GM18870 (cell line): Measurements from ENCODE around the gene SLC10A2.
A peak's percentile ranks its signal among the peaks of the same experiment; 100 is the strongest.
"Not testable (repeated sequence)": the region's sequence is repeated elsewhere in the genome, so short reads cannot be mapped to it uniquely, and the experiment has no call there.

ENCODE experiments used
- ATAC-seq: cut with Tn5 transposase; IDR thresholded peaks from one replicate; pipeline ENCODE4 v1.9.1; 2021; ENCODE audit warnings: moderate library complexity; ENCODE audit not compliant: unreplicated experiment

SLC10A2 gene, protein sequence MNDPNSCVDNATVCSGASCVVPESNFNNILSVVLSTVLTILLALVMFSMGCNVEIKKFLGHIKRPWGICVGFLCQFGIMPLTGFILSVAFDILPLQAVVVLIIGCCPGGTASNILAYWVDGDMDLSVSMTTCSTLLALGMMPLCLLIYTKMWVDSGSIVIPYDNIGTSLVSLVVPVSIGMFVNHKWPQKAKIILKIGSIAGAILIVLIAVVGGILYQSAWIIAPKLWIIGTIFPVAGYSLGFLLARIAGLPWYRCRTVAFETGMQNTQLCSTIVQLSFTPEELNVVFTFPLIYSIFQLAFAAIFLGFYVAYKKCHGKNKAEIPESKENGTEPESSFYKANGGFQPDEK

DNA sequence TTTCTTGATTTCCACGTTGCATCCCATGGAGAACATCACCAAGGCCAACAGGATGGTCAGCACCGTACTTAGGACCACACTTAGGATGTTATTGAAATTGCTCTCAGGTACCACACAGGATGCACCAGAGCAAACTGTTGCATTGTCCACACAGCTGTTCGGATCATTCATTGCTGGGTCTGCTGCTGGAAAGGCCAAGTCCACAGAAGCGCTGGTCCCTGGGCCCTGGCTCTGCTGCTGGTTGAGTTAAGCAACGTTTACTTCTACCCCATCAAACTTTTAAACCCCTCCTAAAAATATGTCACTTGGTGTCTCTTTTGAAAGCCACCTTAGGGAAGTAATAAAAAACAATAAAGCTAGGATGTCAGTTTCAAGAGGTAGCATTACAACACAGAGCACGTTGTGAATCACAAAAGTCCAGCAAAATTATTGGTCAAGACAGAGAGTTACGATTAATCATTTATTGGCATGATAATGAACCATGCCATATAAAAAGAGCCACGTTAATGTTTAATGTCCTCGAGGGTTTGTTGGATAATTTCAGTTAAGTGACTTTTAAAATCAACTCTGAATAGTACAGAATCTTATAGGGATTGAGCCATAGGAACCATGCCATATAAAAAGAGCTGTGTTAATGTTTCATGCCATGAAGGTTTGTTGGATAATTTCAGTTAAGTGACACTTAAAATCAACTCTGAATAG is at the start of gene SLC10A2:
SLC10A2 (minus strand) TSS at position 339 of the 702 bp plus-strand sequence; CDS start at position 171, 168 bp downstream.
- no peak for ATAC-seq

DNA sequence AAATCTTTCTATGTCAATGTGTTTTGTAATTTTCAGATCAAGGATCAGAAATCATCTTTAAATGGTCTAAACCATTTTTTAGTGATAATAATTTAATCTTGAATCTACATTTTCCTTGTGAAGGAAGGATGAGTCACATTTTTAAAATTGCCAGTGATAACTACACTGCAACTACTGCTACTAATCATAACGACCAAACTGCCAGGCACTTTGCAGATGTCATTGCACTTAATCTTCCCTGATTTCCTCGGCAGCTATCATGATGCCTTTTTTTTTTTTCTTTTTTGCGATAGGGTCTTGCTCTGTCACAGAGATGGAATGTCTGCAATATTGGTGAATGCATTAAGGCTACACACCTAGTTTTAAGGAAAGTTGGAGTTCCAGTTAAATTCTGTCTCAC is 41.4 kb upstream of the SLC10A2 start:
- ATAC-seq: no peak

DNA sequence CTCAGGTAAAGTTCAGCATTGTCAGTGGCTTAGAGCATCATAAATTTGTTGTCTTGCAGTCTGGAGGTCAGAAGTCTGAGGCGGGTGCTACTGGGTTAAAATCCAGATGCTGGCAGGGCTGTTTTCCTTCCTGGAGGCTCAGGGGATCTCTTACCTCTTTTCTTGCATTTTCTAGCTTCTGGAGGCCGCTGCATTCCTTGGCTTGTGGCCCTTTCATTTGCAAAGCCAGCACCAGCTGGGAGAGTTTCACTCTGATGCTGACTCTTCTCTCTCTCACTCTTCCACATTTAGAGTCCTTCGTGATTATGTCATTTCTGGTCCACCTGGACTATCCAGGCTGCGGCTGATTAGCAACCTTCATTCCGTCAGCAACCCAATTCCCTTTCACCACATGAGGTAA is 38.1 kb upstream of the SLC10A2 start:
- no peak for ATAC-seq

DNA sequence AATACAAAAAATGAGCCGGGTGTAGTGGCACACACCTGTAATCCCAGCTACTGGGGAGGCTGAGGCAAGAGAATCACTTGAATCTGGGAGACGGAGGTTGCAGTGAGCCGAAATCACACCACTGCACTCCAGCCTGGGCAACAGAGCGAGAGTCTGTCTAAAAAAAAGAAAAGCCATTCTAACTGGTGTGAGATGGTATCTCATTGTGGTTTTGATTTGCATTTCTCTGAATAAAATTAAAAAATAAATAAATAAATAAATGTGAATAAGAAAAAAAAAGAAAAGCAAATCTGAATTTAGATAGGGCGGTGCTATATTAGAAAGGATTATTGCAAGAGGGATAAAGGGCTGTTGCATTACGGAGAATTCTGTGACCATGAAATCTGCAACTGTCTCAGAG is 37.2 kb upstream of the SLC10A2 start:
- not testable (repeated sequence) for ATAC-seq

DNA sequence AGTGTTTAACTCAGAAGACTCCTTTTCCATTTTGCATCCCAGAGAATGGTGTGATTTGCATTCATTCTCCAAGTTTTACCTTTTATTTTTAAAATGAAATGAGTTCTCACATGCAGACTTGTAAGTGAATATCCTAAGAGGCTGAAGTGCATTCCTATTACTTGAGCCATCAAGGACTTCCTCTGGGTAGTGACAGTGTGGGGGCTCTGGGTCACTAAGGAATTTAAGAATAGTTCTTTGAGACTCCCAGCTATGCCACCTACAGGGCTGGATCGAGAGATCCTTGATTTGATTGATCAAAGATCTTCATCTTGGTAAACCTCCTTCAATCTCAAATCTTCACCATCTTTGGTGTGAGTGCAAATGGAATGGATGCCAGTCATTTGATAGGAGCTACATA is 36.3 kb upstream of the SLC10A2 start:
- no peak for ATAC-seq

DNA sequence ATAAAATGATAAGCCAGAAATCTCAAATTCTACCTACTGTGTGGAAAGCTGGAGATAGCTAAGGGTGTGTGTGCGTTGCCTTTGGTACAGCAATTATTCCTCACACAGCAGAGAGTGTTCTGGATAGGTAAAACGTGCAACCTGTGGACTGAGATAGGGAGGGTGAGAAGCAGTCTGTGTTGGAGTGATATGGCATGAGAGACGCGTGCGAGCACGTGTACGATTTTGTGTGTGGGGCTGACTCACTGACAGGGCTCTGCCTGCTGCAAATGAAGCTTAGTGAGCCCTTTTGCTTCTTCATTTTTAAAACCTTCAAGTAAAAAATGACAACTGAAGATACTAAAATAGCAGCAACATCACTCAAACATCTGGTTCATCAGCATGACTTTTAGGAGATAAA is 35.7 kb upstream of the SLC10A2 start:
- no peak for ATAC-seq

DNA sequence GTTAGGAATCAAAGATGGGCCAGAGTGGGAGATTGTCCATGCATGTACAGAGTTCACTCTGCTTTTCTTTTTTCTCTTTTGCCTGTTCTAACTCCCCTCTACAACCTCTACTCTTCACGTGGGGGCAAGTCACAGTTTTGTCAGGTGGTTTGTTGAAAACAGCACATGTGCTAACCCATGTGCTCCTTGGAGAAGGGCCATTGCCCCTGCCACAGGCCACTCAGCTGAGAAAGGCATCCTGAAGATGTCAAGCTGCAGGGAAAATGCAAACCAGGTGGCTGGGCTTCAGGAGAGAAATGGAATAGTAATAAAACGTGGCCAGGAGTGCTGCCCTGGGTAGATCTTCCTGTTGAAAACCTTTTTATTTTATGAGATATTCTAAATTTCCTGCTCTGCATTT is 35.3 kb upstream of the SLC10A2 start:
- no peak for ATAC-seq

DNA sequence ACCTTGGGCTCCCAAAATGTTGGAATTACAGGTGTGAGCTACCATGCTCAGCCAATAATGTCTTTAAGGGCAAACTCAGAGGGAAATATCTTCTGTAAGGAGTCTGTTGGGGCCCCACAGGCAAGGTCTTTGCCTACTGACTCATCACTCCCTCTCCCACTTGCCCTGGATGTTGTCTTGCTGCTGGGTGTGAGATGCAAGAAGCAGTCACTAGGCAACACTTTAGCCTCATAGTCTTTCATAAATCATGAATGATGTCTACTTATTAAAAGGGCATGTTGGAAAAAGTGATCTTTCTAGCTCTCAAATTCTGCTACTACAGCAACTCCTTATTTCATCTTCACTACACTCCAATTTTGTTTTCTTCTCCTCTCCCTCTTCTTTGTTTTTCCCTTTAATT is 34.6 kb upstream of the SLC10A2 start:
- ATAC-seq: no peak

DNA sequence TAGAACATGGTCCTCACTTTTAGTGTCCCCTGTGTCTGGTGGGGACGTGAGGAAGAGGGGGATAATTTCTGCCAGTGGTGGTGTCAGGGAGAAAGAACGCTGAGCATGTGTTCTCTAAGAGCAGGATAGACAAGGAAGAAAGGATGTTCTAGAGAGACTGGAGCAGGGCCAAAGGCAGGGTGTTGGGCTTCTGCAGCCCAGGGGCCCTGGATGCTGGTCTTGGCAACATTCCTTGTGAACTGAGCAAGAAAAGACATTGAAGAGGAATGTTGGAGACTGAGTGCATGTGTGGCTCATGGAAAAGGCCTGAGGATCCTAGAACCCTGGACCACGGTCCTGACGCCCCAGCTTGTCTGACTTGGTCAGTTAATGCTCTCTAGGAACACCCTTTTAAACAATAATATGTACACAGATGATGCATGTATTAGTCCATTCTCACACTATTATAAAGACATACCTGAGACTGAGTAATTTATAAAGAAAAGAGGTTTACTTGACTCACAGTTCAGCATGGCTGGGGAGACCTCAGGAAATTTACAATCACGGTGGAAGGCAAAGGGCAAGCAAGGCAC is 33.6 kb upstream of the SLC10A2 start:
- no peak for ATAC-seq

DNA sequence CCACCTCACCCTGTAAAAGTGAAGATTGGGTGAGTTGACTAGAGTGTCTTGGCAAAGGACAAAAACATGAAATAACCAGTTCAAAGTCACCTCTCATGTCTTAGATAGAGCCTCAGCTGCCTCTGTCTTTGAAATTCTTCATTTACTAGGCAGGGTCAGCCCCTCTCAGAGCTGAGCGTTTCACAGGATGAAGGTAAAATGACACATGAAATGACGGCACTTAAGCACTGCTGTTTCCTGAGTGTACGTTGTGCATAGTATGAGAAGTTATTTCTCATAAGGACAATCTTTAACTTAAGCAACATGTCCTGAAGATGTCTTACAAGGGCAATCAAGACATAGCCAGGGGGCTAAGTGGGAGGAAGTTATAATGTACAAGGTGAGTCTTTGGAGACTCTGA is 32.3 kb upstream of the SLC10A2 start:
- no peak for ATAC-seq

DNA sequence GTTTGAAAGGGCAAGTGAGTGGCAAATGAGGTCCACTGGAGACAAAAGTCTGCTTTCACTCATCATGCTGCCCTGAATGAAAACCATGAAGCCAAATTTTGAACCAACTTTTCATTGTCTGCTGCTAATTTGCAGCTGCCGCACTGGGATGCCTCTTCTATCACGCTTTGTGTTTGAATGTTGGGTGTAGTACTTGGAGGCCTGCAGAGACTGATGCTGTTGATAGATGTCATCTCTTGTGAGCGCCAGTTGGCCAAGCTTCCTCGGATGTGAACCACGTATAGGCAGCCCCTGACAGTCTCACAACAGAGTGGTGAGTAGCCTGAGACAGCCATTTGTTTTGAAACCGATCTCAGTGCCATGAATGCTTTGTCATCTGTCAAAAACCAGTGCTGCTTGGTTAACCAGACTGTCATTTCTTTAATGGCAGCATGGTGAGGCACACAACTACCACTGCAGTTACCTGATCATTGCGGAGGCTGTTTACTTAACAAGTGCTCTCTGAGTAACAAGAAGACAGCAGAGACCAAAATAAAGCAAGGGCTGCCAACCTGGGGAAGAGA is 31.2 kb upstream of the SLC10A2 start:
- ATAC-seq: no peak

DNA sequence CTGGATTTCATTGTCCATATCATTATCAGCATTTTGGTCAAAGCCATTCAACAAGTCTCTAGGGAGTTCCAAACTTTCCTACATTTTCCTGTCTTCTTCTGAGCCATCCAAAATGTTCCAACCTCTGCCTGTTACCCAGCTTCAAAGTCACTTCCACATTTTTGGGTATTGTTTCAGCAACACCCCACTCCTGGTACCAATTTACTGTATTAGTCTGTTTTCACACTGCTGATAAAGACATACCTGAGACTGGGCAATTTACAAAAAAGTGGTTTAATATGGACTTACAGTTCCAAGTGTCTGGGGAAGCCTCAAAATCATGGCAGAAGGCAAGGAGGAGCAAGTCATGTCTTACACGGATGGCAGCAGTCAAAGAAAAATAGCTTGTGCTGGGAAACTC is 27.4 kb upstream of the SLC10A2 start:
- not testable (repeated sequence) for ATAC-seq

DNA sequence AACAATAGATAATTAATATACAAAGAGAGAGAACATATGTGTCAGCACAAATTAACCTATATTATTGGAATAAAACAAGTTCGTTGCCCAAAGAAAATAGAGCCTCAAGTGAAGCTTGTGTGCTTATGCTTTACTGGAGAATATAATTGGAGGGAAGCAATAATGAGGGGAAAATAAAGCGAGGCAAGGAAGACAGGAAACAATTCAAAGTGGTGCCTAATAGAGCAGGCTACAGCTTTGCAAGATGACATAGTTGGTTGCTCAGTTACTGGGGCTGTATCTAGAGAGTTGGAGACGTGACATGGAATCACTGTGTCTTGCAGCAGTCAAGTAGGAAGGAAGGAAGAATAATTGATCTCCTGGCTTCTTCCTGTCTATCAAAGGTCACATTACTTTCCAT is 21.1 kb upstream of the SLC10A2 start:
- no peak for ATAC-seq

DNA sequence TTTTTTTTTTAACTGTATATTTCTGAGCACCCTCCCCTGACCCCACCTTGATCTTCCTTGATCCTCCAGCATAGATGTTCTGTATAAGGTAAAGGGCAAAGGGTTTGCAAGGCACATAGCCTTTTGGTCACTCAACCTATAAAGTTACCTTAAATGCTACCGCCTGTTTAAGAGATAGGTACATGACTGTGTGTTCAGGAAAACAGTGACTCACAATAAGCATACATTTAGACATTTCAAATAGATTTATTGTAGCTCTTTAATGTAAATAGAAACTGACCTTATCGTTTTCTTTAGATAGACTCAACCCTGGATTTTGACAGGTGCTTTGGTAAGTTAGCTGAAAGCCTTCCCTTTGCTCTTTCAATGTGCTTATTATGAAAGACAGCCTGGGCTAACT is 15.2 kb upstream of the SLC10A2 start:
- no peak for ATAC-seq

DNA sequence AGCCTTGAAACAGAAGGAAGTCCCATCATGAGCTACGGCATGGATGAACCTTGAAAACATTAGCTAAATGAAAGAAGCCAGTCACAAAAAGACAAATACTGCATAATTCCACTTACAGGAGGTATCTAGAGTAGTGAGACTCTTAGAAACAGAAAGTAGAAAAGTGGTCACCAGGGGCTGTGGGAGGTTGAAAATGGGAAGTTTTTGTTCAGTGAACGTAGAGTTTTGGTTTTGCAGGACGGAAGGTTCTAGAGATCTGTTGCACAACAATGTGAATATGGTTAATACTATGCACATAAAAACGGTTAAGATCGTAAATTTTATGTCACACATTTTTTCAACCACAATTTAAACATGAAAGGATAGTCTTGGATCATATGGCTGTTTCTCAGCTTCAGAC is 11.9 kb upstream of the SLC10A2 start:
- ATAC-seq: peak; percentile 98

DNA sequence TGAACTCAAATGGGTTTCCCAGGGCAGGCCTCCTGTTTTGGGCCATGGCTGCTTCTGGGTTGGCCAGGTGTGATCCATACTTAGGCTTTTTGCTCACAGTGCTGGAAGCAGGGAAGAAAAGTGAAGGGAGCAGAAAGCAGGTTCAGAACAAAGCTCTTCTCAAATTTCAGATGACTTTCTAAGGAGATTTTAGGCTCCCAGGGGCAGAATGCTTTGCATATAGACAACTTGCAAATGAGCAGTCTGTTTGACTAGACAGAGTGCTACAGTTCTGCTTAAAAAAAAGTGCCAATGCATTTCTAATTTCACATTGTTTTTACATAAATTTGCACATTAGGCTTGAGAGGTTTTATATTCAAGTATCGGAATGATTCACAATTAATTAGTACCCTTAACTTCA is 2.6 kb upstream of the SLC10A2 start:
- no peak for ATAC-seq

DNA sequence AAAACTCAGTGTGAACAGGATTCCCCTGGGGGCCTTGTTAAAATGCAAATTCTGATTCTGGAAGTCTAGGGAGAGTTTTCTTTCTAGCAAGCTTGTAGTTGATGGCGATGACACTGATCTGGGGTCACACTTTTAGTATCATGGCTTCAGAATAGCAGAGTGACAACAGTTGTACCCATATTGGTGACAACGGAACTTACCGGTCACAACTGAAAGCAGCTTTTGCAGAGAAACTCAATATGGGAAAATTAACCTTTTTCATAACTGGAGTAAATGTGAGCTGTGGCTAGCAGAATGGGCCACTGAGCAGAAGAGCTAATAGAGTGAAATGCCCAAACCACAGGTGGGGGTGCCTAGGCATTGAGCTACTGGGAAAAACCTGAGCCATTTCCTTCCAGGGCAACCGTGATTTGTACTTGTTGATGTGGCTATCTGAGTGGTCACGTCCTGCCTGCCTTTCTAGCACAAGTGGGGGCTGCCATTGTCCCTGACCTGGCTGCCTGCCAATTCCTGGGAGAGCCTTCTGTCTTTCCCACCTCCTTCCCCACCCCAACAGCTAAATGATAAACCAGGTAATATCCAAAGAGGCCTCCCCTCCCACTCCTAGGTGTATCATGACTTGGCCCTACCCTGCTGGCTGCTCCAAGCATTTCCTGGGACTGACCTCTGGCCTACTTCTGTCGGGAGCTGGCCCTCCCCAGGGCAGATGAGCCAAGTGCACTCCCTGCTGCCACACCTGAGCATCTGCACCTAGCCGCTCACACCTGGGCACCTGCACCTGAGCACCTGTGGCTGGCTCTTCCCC is 1.7 kb upstream of the SLC10A2 start:
- peak; percentile 74 for ATAC-seq

DNA sequence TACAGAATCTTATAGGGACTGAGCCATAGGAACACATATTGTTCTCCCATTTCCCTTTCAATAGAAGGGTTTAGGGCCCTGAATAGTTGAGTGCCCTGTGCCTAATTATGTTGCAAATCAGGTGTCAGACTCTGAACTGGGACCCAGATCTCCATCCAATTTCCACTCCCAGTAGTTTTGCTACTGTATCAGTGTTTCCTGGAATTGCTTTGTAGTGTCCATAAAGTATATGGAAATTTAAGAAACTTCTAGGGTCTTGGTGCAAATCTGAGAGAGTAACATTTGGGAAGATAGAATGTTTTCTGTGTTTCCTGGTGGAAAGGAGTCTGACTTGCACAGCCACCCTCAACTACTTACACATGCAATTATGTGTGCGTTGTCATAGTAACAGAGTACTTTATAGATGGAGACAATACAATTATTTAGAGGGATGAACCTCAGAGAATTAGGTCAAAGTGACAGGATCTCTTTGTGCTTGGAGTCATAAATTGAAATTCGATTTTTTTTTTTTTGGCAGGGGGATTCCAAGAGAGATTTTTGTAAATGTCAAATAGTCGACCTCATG is 646 bp upstream of the SLC10A2 start:
- ATAC-seq: no peak

DNA sequence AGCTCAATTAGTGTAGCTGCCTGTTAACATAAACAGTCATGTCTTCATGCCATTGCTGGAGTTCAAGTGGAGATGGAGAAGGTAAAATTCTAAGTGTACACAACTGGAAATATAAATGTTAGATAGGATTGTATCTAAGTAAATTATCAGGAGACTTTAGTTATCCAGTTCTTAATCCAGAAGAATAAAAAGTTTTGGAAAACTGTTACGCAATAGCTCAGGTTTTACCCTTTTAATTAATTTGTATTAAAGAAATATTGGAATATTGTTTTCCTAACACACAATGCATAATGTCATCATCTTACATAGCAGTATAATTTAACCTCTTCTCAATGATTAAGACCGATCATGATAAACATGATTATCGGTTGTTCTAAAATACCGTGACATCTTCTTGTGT is 2.8 kb downstream of the SLC10A2 start:
- ATAC-seq: no peak

DNA sequence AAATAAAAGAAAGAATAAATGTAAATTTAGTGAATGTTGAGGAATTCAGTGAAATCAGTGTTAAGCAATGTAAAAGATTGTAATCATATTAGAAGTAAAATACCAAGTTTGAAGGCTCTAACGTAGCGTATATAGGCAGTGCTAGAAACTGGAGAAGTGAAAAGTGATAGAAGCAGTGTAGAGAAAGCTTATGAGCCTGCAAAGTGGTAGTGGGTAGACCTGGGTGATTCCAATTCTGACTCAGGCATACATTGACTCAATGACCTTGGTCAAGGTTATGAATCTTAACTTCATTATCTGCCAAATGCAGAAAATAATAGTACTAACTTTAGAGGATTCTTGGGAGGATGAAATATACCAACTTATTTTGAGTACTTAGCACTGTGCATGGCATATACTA is 4.1 kb downstream of the SLC10A2 start:
- no peak for ATAC-seq

DNA sequence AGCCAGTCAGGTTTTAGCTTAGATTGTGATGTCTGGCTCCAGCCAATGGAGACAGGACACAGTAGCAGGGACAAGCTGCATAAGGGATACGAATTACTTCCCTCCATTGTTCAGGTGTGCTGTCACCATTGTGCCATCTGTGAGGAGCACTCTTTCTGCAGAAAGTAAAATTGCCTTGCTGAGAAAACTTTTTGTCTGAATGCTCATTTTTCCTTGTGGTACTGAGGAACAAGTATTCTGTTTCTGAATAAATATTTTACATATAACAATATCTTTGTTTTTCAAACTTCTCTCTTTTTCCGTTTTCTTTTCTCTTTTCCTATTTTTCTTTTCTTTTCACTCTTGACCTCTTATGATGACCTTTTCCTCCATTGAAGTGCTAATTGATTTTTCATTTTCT is 10.2 kb downstream of the SLC10A2 start:
- ATAC-seq: no peak
